NCI-H146 treated with DMSO at 0.1 percent for 48 hours (cell line): ENCODE results near the gene SMIM5.
A peak's percentile ranks its signal among the peaks of the same experiment; 100 is the strongest.

Source experiments
- DNase-seq: peaks from one replicate; lab custom pipeline; 2025; ENCODE audit not compliant: unreplicated experiment; lab: John Stamatoyannopoulos, UW

Gene SMIM5

DNA sequence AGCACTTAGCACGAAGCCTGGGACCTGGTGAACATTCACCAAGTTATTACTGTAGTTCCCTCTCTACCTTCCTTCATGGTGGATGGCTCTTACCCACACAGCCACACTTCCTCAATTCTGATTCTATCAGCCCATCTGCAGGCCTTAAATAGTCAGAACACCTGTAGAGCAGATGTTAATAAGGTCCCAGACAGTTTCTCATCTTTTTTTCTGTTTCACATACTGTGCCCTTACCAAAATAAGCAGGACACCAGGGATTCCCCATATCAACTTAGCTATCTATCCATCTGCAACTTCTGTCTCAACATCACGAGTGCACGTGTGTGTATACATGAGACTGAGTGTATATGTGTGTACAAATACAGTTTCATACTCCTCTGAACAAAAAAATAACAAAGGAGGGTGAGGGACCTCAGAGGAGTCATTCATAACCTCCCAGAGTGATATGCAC is 30.9 kb downstream of the SMIM5 start:
- no peak for DNase-seq

DNA sequence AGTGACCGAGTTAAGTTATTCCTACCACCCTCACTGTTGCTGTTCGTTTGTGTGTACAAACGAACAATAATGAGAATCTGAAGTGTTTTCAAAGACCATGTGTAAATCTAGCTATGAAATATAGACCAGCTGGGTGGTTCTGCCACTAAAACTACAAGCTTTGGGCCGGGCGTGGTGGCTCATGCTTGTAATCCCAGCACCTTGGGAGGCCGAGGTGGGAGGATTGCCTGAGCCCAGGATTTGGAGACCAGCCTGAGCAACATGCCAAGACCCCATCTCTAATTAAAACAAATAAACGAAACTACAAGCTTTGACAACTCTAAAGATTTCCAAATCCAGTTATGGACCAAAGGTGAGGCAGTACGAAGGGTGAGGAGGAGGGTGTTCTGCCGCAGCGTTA is 32.7 kb downstream of the SMIM5 start:
- DNase-seq, result no peak

DNA sequence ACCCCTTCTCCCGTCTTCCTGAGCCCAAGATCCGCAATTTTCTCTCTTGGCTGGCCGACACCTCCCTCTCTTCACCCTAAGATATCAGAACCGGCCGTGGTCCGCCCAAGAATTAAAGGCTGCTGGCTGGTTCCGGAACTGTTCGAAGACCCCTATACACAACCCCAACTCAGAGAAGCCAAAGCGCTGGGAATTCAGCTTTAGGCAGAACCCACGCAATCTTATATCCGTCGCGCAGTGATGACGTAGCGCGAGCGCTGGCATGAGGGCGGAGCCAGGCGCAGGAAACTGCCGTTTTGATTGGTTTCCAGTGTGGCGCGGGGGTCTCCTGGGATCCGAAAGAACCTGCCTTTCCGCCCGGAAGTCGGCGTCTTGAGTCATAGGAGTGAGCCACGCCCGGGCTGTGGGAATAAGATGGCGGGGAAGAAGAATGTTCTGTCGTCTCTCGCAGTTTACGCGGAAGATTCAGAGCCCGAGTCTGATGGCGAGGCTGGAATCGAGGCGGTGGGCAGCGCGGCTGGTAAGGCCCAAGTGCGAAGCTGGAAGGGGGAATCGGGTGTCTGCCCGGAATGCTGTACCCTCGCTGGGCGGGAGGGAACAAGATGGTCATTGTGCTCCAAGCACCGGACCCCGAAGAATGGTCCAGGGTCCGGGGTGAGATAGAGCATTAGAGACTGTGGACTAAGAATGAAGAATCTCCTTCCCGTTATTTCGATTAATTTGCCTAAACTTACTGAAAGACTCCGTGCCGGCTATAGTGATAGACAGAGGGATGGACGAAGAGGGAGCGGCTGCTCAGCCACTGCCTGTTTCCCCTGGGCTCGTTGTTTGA is 33.9 kb downstream of the SMIM5 start, which contains the start of the genes RECQL5 and SAP30BP:
Gene RECQL5 (minus strand): TSS at position 196 of the 832 bp plus-strand sequence. CDS start 597 bp downstream, outside the sequence.
Gene SAP30BP (plus strand): TSS at position 380 of the 832 bp plus-strand sequence. CDS start 35 bp downstream, at position 415.
- peak; percentile 92 for DNase-seq

DNA sequence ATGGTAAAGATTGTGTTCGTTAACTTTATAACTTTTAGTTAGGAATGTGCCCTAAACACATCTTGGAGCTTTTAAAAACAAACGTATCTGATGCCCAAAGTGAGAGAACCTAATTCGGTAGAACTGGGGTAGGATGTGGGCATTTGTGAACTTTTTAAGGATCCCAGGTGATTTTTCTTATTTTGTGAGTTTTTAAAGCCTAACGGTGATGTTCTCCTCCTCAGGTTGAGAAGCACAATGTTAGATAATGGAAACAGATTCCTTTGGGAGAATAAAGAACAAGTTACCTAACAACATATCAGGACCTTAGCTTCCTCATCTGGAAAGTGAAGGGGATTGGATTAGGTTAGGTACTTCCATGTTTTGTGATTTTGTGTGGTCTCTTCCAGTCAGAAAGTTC is 34.6 kb downstream of the SMIM5 start:
- DNase-seq, result no peak

DNA sequence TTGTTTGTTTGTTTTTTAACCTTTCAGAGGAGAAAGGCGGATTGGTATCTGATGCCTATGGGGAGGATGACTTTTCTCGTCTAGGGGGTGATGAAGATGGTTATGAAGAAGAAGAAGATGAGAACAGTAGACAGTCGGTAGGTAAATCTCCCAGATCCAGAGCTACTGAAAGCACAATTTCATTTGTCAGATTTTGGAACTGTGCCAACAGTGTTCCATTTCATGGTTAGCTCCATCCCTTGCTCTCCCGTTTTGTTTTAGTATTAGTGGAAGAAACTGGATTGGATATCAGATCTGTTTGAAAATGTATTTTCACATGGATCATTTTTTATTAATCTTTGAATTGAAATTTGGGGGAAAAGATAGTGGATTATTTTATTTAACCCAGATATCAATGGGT is 35.3 kb downstream of the SMIM5 start:
- no peak for DNase-seq

DNA sequence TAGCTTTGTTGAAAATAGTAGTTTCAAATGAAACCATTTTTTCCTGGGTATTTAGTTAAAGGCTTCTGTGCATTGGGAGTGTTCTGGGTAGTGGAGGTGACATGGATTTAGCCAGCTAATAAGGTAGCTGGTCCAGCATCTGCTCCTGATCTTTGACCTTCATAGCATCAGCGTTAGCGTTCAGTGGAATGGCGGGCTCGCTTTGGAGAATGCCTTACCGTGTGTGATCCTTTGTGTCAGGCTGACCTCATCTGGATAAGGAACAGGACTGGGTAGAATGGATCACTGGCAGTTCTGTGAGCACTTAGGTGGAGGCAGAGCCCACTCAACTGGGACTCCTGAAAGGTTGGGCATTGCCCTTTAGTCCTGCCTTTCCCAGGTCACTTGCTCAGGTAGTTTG is 37.6 kb downstream of the SMIM5 start:
- no peak for DNase-seq

DNA sequence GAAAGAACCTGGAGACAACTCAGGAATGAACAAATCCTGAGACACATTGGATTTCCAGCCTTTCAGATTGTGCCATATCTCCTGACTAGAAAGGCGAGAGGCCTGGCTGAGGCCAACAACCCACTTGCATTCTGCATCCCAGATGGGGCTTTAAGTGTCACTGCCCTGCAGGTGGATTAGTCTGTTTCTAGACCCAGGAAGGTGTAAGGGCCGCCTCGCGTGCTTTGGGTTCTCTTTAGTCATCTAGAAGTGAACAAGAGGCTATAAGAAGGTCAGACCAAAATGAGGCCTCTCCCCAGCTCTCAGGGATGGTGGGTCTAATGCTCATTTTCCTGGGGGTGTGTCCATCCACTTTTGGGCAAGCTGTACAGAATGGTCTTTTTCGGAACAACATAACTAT is 38.8 kb downstream of the SMIM5 start:
- DNase-seq, result no peak

DNA sequence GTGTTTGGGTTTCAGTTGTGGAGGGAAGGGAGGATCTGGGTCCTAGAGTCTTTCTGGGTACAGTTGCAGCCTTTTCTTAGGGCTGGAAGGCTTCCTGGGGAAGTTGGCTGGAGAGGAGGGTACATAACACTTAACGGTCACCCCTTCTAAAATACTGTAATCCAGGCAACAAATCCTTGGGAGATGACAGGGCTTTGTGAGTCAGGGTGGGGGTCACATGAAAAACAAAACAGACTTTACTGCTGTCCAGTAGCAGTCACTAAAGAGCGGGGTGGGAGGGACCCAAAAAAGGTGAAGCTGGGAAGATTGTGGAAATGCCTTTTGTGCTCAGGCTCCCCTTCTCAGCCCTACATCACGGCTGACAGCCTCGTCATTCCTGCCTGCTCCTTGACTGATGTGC is 40.3 kb downstream of the SMIM5 start:
- DNase-seq, result no peak

DNA sequence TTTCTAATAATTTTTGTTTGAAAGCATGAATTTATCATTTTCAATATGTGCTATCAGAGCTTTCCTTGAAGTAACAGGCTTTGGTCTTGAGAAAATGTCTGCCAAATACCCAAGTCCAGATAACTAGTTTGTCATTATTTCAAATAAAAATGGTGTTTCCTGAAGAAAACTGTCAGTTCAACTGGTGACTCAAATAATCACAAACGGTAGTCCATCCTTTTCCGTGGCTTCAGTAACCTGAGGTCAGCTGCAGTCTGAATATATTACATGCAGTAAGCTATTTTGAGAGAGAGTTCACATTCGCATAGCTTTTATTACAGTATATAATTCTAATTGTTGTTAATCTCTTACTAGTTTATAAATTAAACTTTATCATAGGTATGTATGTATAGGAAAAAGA is 43.2 kb downstream of the SMIM5 start:
- DNase-seq, result no peak

DNA sequence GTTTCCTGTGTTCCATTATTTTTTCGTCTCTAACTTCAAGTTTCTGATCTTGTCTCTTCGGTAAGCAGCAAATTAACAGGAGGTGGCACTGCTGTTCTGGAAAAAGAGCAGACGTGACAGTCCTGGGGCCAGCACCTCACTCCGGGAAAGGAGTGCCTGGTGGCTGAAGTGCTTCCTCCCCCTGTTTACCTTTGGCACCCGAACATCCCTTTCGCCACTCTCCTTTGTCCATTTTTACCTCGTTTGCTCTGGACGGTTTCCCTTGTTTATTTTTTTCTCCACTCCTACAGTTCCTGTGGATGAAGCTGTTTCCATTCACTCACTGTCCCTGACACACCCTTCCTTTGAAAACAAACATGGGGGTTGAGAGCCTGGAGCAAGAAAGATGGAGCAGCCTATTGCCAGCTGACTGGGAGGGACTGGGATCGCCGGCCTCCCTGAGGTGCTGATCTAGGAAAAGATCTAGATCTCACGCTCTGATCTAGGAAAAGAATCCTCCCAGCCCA is 46.5 kb downstream of the SMIM5 start:
- no peak for DNase-seq

DNA sequence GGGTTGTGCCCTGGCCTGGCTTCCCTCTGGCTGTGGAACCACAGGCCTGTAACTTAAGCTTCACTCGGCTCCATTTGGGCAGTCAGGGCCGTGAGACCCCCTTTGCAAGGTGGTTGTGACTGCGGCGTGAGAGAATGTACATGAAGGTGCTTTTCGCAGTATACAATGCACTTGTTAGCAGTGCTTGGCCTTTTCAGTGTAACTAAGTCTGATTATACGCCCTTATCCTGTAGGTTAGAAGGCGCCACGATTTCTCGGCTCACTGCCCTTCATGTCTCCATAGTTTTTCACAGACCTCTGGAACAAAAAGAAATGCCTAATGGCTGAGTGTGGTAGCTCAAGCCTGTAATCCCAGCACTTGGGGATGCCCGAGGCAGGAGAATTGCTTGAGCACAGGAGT is 47.2 kb downstream of the SMIM5 start:
- DNase-seq, result no peak

DNA sequence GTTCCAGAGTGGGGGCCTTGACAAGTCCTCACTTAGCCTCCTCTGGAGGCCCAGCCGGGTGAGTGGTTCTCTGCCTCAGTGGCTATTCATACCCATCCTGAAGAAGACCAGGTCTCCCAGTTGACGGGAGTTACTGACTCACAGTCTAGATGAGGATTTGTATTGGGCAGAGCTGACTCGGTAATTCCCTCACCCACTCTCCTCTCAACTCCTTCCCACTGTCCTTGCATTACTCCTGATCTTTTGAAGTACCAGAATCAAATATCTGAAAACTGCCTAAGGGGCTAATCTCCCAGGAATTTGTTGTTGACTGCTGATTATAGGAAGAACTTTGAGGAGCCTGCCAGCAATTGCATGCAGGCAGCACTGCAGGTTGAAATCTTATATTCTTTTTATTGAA is 48.1 kb downstream of the SMIM5 start:
- no peak for DNase-seq

DNA sequence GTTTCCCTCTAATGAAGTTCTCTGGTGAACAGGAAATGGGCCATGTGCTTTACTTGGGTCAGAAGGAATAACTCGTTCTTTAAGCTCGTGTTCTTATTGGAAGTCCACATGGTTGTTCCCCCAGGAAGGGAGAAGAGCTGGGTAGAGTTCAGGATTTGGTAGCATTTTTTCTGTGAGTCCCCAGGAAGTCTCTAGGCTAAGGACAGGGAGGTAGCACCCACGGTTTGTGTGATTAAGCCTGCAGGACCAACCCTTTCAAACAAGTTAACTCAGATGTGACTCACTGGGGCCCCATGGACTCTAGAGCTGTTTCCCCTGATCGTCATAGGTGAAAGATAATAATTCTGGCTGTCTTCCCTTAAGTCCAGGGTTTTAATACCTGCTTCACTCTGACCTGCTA is 50.3 kb downstream of the SMIM5 start:
- no peak for DNase-seq

DNA sequence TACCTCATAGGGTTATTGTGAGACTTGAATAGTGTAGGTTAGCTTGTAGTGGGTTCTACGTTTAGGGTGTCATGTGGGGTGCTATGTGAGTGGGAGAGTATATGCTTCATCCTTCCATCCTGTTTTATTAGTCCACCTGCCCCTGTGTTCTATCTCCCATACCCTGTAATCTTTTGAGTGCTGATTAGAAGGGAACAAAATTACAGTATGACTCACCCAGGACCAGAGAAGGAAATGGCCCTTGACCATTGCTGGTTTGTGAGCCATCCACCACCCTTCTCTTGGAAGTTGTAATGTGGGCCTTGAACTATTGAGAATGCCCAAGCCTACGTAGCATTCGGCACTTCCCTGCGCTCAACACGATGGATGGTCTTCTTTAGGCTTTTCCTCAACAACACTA is 51.0 kb downstream of the SMIM5 start:
- DNase-seq, result no peak

DNA sequence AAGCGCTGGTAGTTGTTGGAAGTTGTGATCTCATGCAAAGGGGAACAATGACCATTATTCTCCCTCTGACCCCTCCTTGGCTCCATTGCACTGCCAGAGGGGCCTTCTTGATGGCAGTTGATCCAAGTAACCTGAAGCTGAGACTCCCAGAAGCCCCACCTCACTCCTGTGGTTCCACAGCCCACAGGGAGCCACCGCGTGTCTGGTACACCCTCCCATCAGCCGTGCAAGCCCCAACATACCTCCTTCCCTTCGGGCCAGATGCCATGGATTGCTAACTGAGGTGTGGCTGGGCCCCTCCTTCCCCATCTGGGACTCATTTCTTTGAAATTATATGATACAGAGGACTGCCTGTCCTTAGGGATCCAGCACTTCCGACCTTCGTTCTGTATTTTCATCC is 51.7 kb downstream of the SMIM5 start:
- DNase-seq, result no peak

DNA sequence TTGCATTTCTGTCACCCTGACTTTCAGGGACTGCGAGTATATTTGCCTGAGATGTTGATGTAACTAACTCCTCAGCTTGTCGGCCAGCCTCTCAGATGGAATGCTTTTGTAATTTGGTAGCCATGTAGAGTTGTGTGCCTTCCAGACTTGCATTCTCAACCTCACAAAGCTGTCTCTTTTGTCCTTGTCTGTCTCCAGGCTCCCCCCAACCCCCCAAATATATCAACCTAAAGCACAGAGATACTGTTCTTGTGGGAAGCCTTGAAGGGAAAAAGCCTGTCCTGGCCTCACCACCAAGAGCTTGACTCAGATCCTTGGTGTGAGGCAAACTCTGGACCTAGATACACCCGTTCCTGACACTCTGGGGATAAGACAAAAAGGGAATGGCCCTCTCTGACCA is 52.3 kb downstream of the SMIM5 start:
- DNase-seq, result no peak

DNA sequence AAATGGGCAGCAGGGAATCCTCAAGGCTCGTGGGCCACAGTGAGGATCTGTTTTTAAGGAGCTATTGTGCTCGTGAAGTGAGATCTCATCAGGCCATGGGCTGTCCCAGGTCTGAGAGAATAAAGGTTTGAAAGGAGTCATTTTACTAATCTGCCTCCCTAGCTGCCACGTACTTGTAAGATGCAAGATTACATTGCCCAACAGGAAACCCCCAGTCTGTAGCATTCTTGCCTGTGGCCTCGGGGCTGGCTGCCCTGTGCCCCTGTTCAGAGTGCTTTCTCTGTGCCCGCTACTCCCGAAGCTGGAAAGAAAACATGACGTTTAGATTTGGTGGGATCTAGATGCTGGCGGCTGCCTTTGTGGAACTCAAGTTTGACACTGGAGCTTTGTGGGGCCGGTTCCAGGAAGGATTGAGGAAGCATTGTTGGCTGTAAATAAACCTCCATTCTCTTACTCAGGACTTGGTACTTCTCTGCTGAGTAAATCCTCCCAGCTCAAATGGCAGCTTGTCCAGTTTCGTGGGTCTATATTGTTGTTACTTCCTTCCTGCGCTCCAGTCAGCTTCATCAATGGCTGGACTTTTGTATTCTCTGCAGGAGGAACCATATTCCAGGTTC is 55.1 kb downstream of the SMIM5 start:
- DNase-seq, result no peak

DNA sequence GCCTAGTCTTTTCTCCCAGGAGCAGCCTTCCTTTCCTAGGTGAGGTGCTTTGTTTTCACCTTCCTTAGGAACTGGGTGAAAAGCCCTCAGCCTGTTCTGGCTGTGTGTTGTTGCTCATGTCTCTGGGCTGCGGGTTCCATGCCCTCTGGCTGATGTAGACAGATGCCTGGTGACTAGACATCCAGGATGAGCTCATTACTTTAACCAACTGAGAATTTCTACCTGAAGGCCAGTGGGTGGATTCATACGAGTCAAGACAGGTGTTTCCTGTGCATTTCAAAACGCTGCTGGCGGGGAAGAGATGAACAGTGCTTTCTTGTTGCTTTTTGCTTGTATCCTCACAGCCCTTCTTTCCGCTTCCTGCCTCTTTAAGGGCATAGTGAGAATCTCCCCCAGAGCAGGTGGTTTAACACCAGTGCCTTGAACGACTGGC is 56.2 kb downstream of the SMIM5 start:
- DNase-seq, result peak; percentile 56
